ENCODE data around the gene MPPED2. TPM values are rescaled to one million over a fixed set of nuclear protein-coding genes. Genes with fewer than 3 reads are reported as not detected.

MPPED2 gene
- total RNA-seq, 4 donors from 2014 or later: 1.1 to 2.0 (median 1.9) TPM; not detected in 1

- no peaks in the 10 kb centered on the region for H3K4me1 ChIP-seq
- WGBS: 93% methylated on average over 5 of the region's 5 CpGs
- no peak for TF ChIP-seq POLR2AphosphoS5 (IDR thresholded peaks at IDR 0.05)
- TF ChIP-seq CTCF (IDR thresholded peaks at IDR 0.05): no peak
- TF ChIP-seq EP300 (IDR thresholded peaks at IDR 0.05): no peak
- no peak for TF ChIP-seq POLR2A (IDR thresholded peaks at IDR 0.05)
- H3K36me3 ChIP-seq: no peaks in the 10 kb centered on the region
- no peaks in the 10 kb centered on the region for H3K27me3 ChIP-seq
- no peaks in the 10 kb centered on the region for H3K9me3 ChIP-seq
- DNase-seq (ENCODE audit: low spot score in 2 of 2): no peak
- H3K27ac ChIP-seq: no peak overlapping the region
- no peak overlapping the region for H3K4me3 ChIP-seq
These were observed 88.6 kb downstream of the MPPED2 start for GRCh38 chr11:30497600-30497999.

DNA sequence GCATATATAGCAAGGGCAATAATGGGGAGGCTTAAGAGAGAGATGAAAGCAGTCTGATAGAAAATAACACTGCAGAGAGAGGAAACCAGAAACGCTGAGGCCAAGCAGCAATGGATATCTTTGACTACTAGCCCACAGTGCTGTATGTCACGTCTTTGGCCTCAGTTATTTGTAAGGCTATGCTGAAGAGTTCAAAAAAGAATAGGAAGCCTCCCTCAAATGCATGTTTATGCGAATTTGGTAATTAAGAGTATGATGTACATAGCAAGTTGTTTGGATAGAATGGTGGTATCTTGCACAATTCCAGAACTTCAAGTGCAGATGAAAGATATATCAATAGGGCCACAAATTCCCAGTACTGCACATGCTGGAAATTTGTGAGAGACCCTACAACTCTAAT lies 89.2 kb downstream of the MPPED2 start:
- no peak overlapping the region for H3K27ac ChIP-seq

DNA sequence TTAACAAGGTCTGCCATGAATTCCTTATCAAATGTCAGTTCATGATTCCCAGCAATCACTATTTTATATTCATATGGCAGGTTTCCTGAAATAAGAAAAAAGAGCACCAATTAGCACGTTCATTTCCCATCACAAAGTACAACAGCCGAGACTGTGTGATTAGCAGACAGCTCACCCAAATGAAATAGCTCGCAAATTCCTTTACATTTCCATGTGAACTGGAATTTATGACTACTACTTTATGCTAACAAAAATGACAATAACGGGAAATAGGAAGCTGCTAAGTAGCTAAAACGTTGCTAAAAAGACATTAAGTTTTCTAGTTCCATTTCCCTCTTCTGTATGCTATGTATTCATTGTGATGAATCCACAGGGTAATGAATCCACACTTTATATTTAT lies 90.7 kb downstream of the MPPED2 start:
- TF ChIP-seq EP300 (IDR thresholded peaks at IDR 0.05) (no peak), CTCF (IDR thresholded peaks at IDR 0.05) (no peak), POLR2A (IDR thresholded peaks at IDR 0.05) (no peak), POLR2AphosphoS5 (IDR thresholded peaks at IDR 0.05) (no peak)
- no peak overlapping the region for H3K27ac ChIP-seq
- no peaks in the 10 kb centered on the region for H3K9me3 ChIP-seq
- no peaks in the 10 kb centered on the region for H3K36me3 ChIP-seq
- DNase-seq (ENCODE audit: low spot score in 2 of 2): no peak
- no peaks in the 10 kb centered on the region for H3K4me1 ChIP-seq
- 68% methylated on average over 5 of the region's 5 CpGs for WGBS
- no peaks in the 10 kb centered on the region for H3K27me3 ChIP-seq
- H3K4me3 ChIP-seq: no peak overlapping the region

More for the DNA sequence above, 89.2 kb downstream of the MPPED2 start:
- H3K4me3 ChIP-seq: no peak overlapping the region
- no peaks in the 10 kb centered on the region for H3K9me3 ChIP-seq
- WGBS: 86% methylated on average over 3 of the region's 3 CpGs
- no peaks in the 10 kb centered on the region for H3K36me3 ChIP-seq
- no peaks in the 10 kb centered on the region for H3K27me3 ChIP-seq
- no peak for DNase-seq (ENCODE audit: low spot score in 2 of 2)
- TF ChIP-seq EP300 (IDR thresholded peaks at IDR 0.05): no peak
- no peak for TF ChIP-seq POLR2AphosphoS5 (IDR thresholded peaks at IDR 0.05)
- TF ChIP-seq POLR2A (IDR thresholded peaks at IDR 0.05): no peak
- no peak for TF ChIP-seq CTCF (IDR thresholded peaks at IDR 0.05)
- H3K4me1 ChIP-seq: no peaks in the 10 kb centered on the region

- WGBS: 71% methylated on average over 4 of the region's 4 CpGs
- no peaks in the 10 kb centered on the region for H3K9me3 ChIP-seq
- H3K27me3 ChIP-seq: no peaks in the 10 kb centered on the region
- no peak for TF ChIP-seq EP300 (IDR thresholded peaks at IDR 0.05)
- no peak for TF ChIP-seq CTCF (IDR thresholded peaks at IDR 0.05)
- no peak for TF ChIP-seq POLR2A (IDR thresholded peaks at IDR 0.05)
- no peak for TF ChIP-seq POLR2AphosphoS5 (IDR thresholded peaks at IDR 0.05)
- H3K4me3 ChIP-seq: no peak overlapping the region
- H3K4me1 ChIP-seq: peaks cover 20% of the 10 kb centered on the region
- H3K27ac ChIP-seq: no peak overlapping the region
- no peak for DNase-seq (ENCODE audit: low spot score in 2 of 2)
- H3K36me3 ChIP-seq: no peaks in the 10 kb centered on the region
These were observed 96.6 kb downstream of the MPPED2 start for GRCh38 chr11:30489511-30489910.

GRCh38 chr11:30489076-30489475 lies 97.1 kb downstream of the MPPED2 start:
- 56% methylated on average over 1 of the region's 1 CpG for WGBS
- Histone ChIP-seq H3K4me1 (peaks cover 20% of the 10 kb centered on the region), H3K27ac (no peak overlapping the region), H3K36me3 (no peaks in the 10 kb centered on the region), H3K4me3 (no peak overlapping the region), H3K9me3 (no peaks in the 10 kb centered on the region), H3K27me3 (no peaks in the 10 kb centered on the region)
- TF ChIP-seq CTCF (IDR thresholded peaks at IDR 0.05) (no peak), EP300 (IDR thresholded peaks at IDR 0.05) (no peak), POLR2A (IDR thresholded peaks at IDR 0.05) (no peak), POLR2AphosphoS5 (IDR thresholded peaks at IDR 0.05) (no peak)
- DNase-seq (ENCODE audit: low spot score in 2 of 2): no peak
